ENCODE data around the gene TCF12. TPM values are rescaled to one million over a fixed set of nuclear protein-coding genes. Genes with fewer than 3 reads are reported as not detected.

TCF12 gene
- total RNA-seq, 1 donor from 2014 or later = 144 TPM

DNA sequence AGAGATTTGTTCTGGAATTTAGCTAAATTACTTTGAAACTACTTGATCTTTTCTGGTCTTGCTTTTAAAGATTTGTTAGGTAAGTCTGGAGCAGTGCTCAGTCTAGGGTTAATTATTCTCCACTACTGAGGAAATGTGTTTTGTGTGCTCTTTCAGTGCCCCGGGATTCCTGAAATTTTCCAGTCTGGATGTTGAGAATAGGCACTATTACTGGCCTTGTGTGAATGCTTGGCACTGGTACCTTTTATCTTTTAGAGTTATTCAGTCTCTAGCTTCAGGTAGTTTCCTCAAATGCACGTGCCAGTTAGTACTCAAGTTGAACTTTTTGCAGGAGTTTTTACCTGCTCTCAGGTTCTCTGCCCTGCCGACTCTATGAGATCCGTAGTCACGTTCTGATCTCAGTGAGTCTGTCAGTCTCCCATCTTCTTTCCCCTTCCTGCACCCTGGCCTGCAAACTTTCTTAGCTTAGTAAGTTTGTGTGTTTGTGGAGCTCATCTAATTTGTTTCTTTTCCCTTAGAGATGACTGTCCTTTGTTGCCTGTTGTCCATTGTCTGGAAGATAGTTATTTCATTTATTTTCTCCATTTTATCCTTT lies 39.5 kb downstream of the TCF12 start:
- DNase-seq (ENCODE audit: low spot score in 2 of 2) = no peak
- intact Hi-C loops (cut with DNase I) = no loop called here
- H3K36me3 ChIP-seq = no peaks in the 10 kb centered on the region
- no peak overlapping the region for H3K4me3 ChIP-seq
- H3K27ac ChIP-seq = no peak overlapping the region
- H3K27me3 ChIP-seq = no peaks in the 10 kb centered on the region
- peaks cover 4 to 24% of the 10 kb centered on the region in 2 donors for H3K9me3 ChIP-seq
- TF ChIP-seq, protein P1, sequence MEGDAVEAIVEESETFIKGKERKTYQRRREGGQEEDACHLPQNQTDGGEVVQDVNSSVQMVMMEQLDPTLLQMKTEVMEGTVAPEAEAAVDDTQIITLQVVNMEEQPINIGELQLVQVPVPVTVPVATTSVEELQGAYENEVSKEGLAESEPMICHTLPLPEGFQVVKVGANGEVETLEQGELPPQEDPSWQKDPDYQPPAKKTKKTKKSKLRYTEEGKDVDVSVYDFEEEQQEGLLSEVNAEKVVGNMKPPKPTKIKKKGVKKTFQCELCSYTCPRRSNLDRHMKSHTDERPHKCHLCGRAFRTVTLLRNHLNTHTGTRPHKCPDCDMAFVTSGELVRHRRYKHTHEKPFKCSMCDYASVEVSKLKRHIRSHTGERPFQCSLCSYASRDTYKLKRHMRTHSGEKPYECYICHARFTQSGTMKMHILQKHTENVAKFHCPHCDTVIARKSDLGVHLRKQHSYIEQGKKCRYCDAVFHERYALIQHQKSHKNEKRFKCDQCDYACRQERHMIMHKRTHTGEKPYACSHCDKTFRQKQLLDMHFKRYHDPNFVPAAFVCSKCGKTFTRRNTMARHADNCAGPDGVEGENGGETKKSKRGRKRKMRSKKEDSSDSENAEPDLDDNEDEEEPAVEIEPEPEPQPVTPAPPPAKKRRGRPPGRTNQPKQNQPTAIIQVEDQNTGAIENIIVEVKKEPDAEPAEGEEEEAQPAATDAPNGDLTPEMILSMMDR (IDR thresholded peaks at IDR 0.05) = no peak
- H3K4me1 ChIP-seq = peaks cover 0 to 3% of the 10 kb centered on the region in 2 donors

DNA sequence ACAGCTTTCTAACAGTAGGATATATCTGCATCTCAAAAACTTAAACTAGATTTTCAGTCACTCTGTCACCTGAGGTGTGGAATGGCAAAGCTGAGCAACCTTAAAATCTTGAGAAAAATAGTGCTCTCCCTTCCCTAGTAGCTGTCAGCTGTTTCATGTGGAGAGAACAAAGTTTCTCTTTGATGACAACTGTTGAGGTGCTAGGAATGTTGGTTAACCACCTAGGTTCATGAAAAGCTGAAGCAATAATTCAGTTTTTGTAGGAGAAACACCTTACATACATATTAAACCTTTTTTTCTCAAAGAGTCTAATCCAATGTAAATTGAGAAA lies 40.8 kb downstream of the TCF12 start:
- Histone ChIP-seq H3K9me3 (peaks cover 4 to 19% of the 10 kb centered on the region in 2 donors), H3K36me3 (no peaks in the 10 kb centered on the region), H3K4me1 (peaks cover 0 to 10% of the 10 kb centered on the region in 2 donors), H3K27me3 (no peaks in the 10 kb centered on the region), H3K27ac (no peak overlapping the region), H3K4me3 (no peak overlapping the region)
- TF ChIP-seq, protein P1 (IDR thresholded peaks at IDR 0.05) = no peak
- DNase-seq (ENCODE audit: low spot score in 2 of 2) = no peak
- intact Hi-C loops (cut with DNase I) = no loop called here

DNA sequence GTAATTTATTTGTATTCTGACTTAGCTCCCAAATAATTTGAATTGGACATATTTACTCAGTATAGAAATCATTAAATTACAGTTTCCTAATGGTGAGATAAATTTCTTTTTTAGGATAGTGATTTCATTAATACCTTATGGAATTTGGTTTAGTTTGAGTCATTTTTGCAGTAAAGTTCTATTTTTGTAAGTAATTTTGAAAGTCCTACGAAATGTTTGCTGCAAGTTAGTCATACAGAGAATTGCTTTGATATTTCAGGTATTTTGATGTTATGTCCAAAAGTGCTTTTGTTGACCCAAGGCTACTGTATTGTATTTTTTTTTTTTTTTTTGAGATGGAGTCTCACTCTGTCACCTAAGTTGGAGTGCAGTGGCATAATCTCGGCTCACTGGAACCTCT lies 41.7 kb downstream of the TCF12 start:
- DNase-seq (ENCODE audit: low spot score in 2 of 2) = no peak
- no peaks in the 10 kb centered on the region for H3K27me3 ChIP-seq
- peaks cover 4 to 19% of the 10 kb centered on the region in 2 donors for H3K9me3 ChIP-seq
- H3K27ac ChIP-seq = no peak overlapping the region
- TF ChIP-seq, protein P1 (IDR thresholded peaks at IDR 0.05) = no peak
- intact Hi-C loops (cut with DNase I) = no loop called here
- H3K36me3 ChIP-seq = no peaks in the 10 kb centered on the region
- H3K4me1 ChIP-seq = peaks cover 0 to 14% of the 10 kb centered on the region in 2 donors
- no peak overlapping the region for H3K4me3 ChIP-seq

DNA sequence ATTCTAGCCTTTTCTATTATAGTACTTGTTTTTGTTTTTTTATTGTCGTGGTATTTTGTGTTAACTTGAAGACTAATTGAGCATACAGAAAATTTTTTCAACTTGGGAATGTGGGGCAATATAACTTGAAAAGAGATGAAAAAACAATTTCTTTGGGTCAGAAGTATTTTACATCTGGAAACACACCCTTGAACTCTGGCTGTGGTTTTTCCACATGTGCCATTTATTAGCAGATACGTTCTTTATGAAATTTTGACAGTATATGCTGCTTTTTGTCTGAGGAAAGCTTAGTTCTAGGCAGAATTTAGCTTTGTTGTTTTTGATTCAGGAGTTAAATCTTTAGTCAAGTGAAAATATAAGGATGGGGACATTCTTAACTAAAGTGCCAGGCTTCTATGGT lies 44.7 kb downstream of the TCF12 start:
- Histone ChIP-seq H3K4me1 (peaks cover 0 to 21% of the 10 kb centered on the region in 2 donors), H3K36me3 (no peaks in the 10 kb centered on the region), H3K27ac (no peak overlapping the region), H3K9me3 (no peaks in the 10 kb centered on the region), H3K4me3 (no peak overlapping the region), H3K27me3 (no peaks in the 10 kb centered on the region)
- TF ChIP-seq, protein P1 (IDR thresholded peaks at IDR 0.05) = no peak
- DNase-seq (ENCODE audit: low spot score in 2 of 2) = no peak
- intact Hi-C loops (cut with DNase I) = no loop called here

DNA sequence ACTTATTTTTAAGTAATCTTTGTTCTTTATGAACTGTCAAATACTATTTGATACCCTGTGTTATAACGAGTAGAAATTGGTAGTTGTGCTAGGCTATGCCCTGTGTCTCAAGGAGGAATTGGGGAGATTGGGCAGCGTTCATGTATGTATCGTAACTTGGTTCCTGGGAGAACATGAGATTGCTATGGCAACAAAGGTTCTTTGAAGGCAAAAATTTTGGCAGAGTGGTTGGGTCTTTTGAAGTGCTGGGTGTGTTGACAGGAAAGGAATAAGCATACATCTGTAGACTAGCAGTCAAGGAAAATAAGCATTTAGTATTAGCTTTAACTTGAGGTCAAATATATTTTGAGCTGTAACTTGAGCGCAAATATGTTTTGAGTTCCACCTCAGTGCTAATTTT lies 45.3 kb downstream of the TCF12 start:
- Histone ChIP-seq H3K4me1 (peaks cover 0 to 21% of the 10 kb centered on the region in 2 donors), H3K4me3 (no peak overlapping the region)
- TF ChIP-seq, protein P1 (IDR thresholded peaks at IDR 0.05) = no peak

DNA sequence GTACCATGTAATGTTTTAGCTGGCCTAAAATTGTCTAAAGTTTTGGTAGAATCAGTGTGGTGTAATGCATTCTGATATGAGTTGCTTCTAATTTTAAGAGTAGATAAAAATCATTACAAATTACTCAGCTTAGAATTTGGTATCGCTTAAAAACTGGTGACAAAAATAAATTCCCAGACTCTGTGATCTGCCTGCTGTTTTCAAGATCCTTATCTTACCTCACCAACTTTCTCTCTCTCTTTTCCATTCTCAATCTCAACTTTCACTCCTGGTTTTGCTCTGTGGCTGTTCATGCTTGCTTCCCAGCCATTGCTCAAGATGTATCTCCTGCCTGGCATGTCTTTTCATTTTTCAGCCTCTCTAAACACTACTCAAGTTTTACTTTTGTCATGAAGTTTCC lies 45.7 kb downstream of the TCF12 start:
- H3K4me1 ChIP-seq = peaks cover 0 to 21% of the 10 kb centered on the region in 2 donors

More for the DNA sequence above, 45.3 kb downstream of the TCF12 start:
- Histone ChIP-seq H3K9me3 (no peaks in the 10 kb centered on the region), H3K36me3 (no peaks in the 10 kb centered on the region), H3K27ac (peak overlapping the region; percentile 12 to 24), H3K27me3 (no peaks in the 10 kb centered on the region)
- DNase-seq (ENCODE audit: low spot score in 2 of 2) = no peak
- intact Hi-C loops (cut with DNase I) = no loop called here

More for the DNA sequence above, 45.7 kb downstream of the TCF12 start:
- no peak overlapping the region for H3K4me3 ChIP-seq
- intact Hi-C loops (cut with DNase I) = no loop called here
- DNase-seq (ENCODE audit: low spot score in 2 of 2) = no peak
- H3K27me3 ChIP-seq = no peaks in the 10 kb centered on the region
- H3K9me3 ChIP-seq = no peaks in the 10 kb centered on the region
- no peaks in the 10 kb centered on the region for H3K36me3 ChIP-seq
- TF ChIP-seq, protein P1 (IDR thresholded peaks at IDR 0.05) = no peak
- H3K27ac ChIP-seq = peak overlapping the region; percentile 12 to 24
